CD14-positive monocyte (primary cell): ENCODE results near the gene EIF4G2. TPM values are rescaled to one million over a fixed set of nuclear protein-coding genes. Genes with fewer than 3 reads are reported as not detected.

Experiments
- DNase-seq, 3 donors: peaks; one replicate each; pipeline ENCODE4 v3.0.0-alpha.2; 2011 to 2022
- H2AFZ ChIP-seq: 2 replicates; pipeline ENCODE4 v1.6.0; 2012; ENCODE audit warnings: mild to moderate bottlenecking, low read depth, low read length, inconsistent platforms; ENCODE audit not compliant: insufficient read depth, poor library complexity, severe bottlenecking
- H3K27ac ChIP-seq, 2 donors: 1 replicate in 1 of 2; 2 replicates in 1 of 2; pipeline ENCODE4 v1.5.1; 2012 to 2013; ENCODE audit warnings: low read length in 2 of 2, control low read depth in 1 of 2, inconsistent platforms in 1 of 2, low read depth in 1 of 2, mild to moderate bottlenecking in 1 of 2
- H3K27me3 ChIP-seq, 2 donors: one replicate each; pipeline versions ENCODE4 v1.6.0 to v1.6.1; 2011 to 2013; ENCODE audit warnings: low read length in 2 of 2; ENCODE audit not compliant: control insufficient read depth in 2 of 2, insufficient read depth in 2 of 2
- H3K36me3 ChIP-seq, 2 donors: replicated peaks in 1 of 2; 1 replicate in 1 of 2; 2 replicates in 1 of 2; pipeline versions ENCODE4 v1.5.1 to v1.6.1; 2012 to 2013; ENCODE audit warnings: low read length in 2 of 2, control low read depth in 1 of 2, inconsistent platforms in 1 of 2, mild to moderate bottlenecking in 1 of 2; ENCODE audit not compliant: insufficient read depth in 2 of 2, control insufficient read depth in 1 of 2
- H3K4me1 ChIP-seq, 2 donors: 1 replicate in 1 of 2; 2 replicates in 1 of 2; pipeline versions ENCODE4 v1.5.1 to v1.6.1; 2012 to 2013; ENCODE audit warnings: low read length in 2 of 2, control low read depth in 1 of 2, inconsistent platforms in 1 of 2, mild to moderate bottlenecking in 1 of 2, moderate library complexity in 1 of 2; ENCODE audit not compliant: insufficient read depth in 2 of 2, control insufficient read depth in 1 of 2
- H3K4me2 ChIP-seq: replicated peaks from 2 replicates; pipeline ENCODE3; 2012; ENCODE audit warnings: low read length, moderate library complexity, mild to moderate bottlenecking; ENCODE audit not compliant: poor library complexity, severe bottlenecking; ENCODE audit errors: extremely low read depth
- H3K4me3 ChIP-seq, 3 experiments: fragments of 200-600 bp in 1 of 3; sonication (generic) in 1 of 3; replicated peaks in 1 of 3; 1 replicate in 2 of 3; 2 replicates in 1 of 3; pipeline ENCODE4 v1.5.1; 2011 to 2013; ENCODE audit warnings: low read length in 3 of 3, mild to moderate bottlenecking in 3 of 3, control low read depth in 2 of 3, low read depth in 2 of 3, inconsistent platforms in 1 of 3, moderate library complexity in 1 of 3
- H3K79me2 ChIP-seq: 2 replicates; pipeline ENCODE4 v1.6.0; 2012; ENCODE audit warnings: mild to moderate bottlenecking, control low read depth, inconsistent platforms, low read length, moderate library complexity; ENCODE audit not compliant: insufficient read depth
- H3K9ac ChIP-seq: 2 replicates; pipeline ENCODE4 v1.6.0; 2017; ENCODE audit warnings: low read length, mild to moderate bottlenecking; ENCODE audit not compliant: insufficient read depth, poor library complexity, severe bottlenecking
- H3K9me3 ChIP-seq, 2 donors: replicated peaks in 1 of 2; 1 replicate in 1 of 2; 2 replicates in 1 of 2; pipeline versions ENCODE4 v1.5.1 to v1.6.1; 2012 to 2013; ENCODE audit warnings: low read length in 2 of 2, control low read depth in 1 of 2; ENCODE audit not compliant: control insufficient read depth in 1 of 2, insufficient read depth in 1 of 2
- H4K20me1 ChIP-seq: 2 replicates; pipeline ENCODE4 v1.6.0; 2012; ENCODE audit warnings: mild to moderate bottlenecking, low read length, control low read depth, moderate library complexity; ENCODE audit not compliant: insufficient read depth
- H3K27ac Mint-ChIP-seq, 7 donors: one replicate each; pipeline ENCODE4 v1.8.0; 2020; ENCODE audit warnings: mild to moderate bottlenecking in 7 of 7, mixed read lengths in 7 of 7, moderate library complexity in 6 of 7, inconsistent platforms in 2 of 7
- H3K27me3 Mint-ChIP-seq, 3 donors: one replicate each; pipeline ENCODE4 v1.8.0; 2021 to 2022; ENCODE audit warnings: low read depth in 3 of 3, mild to moderate bottlenecking in 3 of 3, mixed read lengths in 3 of 3, moderate library complexity in 3 of 3, inconsistent platforms in 1 of 3
- H3K36me3 Mint-ChIP-seq, 2 donors: one replicate each; pipeline ENCODE4 v1.8.0; 2020; ENCODE audit warnings: mixed read lengths in 2 of 2, inconsistent platforms in 1 of 2, mild to moderate bottlenecking in 1 of 2
- H3K4me1 Mint-ChIP-seq: one replicate; pipeline ENCODE4 v1.8.0; 2020; ENCODE audit warnings: mild to moderate bottlenecking, mixed read lengths
- H3K4me3 Mint-ChIP-seq, 2 donors: one replicate each; pipeline ENCODE4 v1.8.0; 2020; ENCODE audit warnings: mild to moderate bottlenecking in 2 of 2, mixed read lengths in 2 of 2, moderate library complexity in 1 of 2
- H3K9me3 Mint-ChIP-seq, 7 donors: one replicate each; pipeline ENCODE4 v1.8.0; 2020 to 2022; ENCODE audit warnings: mixed read lengths in 7 of 7, mild to moderate bottlenecking in 6 of 7, moderate library complexity in 6 of 7, inconsistent platforms in 2 of 7
- WGBS: methylation state at CpG from one replicate; pipeline ENCODE4 v1.1.5; 2013; ENCODE audit warnings: missing lambda C conversion rate; ENCODE audit not compliant: insufficient coverage; 5-methylcytosine and 5-hydroxymethylcytosine counted together
- intact Hi-C, 2 donors: fragments of 100-400 bp; cut with micrococcal nuclease; formaldehyde crosslinking; loops; one replicate each; pipeline versions ENCODE4 v1.15.0 to v1.15.1; 2023
- polyA plus RNA-seq, 3 donors: library from polyadenylated mRNA; depleted of rRNA in 1 of 3; unstranded in 2 of 3; stranded (reverse) in 1 of 3; fragments of 300-500 nt in 2 of 3; fragments of >200 nt in 1 of 3; fragmentation: Illumina TruSeq in 2 of 3; gene quantifications; 1 replicate in 2 of 3; 2 replicates in 1 of 3; pipeline ENCODE4 v1.2.3, GENCODE V29; 2012 to 2021
- small RNA-seq: library from RNA; depleted of rRNA; stranded (forward); fragments of <200 nt; gene quantifications from one replicate; pipeline ENCODE3, GENCODE V24; 2012; ENCODE audit warnings: low read depth; ENCODE audit not compliant: insufficient read length
- TF ChIP-seq, protein P1 (sequence below): fragments of 200-600 bp; IDR thresholded peaks from one replicate; pipeline ENCODE4 v1.8.0; 2022; ENCODE audit warnings: antibody characterized with exemption, mild to moderate bottlenecking

Gene EIF4G2
- polyA plus RNA-seq, 3 donors, result 334 to 439 (median 386) TPM

DNA sequence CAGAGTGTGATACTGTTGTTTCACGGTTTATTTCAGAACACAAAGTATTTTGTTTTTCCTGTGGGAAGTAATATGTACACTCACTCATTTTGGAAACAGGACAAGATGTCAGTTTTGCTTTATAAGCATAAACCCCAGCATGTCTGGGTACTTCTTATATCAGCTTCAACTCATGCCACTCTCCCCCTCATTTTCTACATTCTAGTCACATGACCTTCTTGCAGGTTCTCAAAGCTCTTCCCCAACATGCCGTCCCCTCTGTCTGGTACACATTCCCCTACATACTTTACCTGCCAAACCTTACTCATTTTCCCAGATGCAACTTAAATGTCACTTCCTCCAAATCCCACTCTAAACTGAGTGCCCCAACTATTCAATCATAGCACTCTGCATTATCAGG is 59.2 kb downstream of the EIF4G2 start:
- Histone ChIP-seq H3K36me3 (peaks cover 12 to 15% of the 10 kb centered on the region in 2 donors), H3K4me2 (no peak overlapping the region), H3K27me3 (no peaks in the 10 kb centered on the region), H3K79me2 (peaks cover 21% of the 10 kb centered on the region), H3K9me3 (no peaks in the 10 kb centered on the region), H3K4me3 (no peak overlapping the region), H3K4me1 (peaks cover 18 to 21% of the 10 kb centered on the region in 2 donors), H4K20me1 (peaks cover 3% of the 10 kb centered on the region), H2AFZ (no peak overlapping the region), H3K9ac (no peak overlapping the region), H3K27ac (no peak overlapping the region)
- H3K36me3 Mint-ChIP-seq, result peaks cover 5 to 14% of the 10 kb centered on the region in 2 donors
- H3K9me3 Mint-ChIP-seq, result no peaks in the 10 kb centered on the region
- H3K27me3 Mint-ChIP-seq, result no peaks in the 10 kb centered on the region
- intact Hi-C loops, result no loop called here
- H3K4me1 Mint-ChIP-seq, result peaks cover 21% of the 10 kb centered on the region
- DNase-seq, result no peak
- WGBS, result 44% methylated on average over 1 of the region's 2 CpGs
- no peak overlapping the region for H3K4me3 Mint-ChIP-seq
- TF ChIP-seq, protein P1, sequence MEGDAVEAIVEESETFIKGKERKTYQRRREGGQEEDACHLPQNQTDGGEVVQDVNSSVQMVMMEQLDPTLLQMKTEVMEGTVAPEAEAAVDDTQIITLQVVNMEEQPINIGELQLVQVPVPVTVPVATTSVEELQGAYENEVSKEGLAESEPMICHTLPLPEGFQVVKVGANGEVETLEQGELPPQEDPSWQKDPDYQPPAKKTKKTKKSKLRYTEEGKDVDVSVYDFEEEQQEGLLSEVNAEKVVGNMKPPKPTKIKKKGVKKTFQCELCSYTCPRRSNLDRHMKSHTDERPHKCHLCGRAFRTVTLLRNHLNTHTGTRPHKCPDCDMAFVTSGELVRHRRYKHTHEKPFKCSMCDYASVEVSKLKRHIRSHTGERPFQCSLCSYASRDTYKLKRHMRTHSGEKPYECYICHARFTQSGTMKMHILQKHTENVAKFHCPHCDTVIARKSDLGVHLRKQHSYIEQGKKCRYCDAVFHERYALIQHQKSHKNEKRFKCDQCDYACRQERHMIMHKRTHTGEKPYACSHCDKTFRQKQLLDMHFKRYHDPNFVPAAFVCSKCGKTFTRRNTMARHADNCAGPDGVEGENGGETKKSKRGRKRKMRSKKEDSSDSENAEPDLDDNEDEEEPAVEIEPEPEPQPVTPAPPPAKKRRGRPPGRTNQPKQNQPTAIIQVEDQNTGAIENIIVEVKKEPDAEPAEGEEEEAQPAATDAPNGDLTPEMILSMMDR, result no peak
- H3K27ac Mint-ChIP-seq, result no peak overlapping the region

DNA sequence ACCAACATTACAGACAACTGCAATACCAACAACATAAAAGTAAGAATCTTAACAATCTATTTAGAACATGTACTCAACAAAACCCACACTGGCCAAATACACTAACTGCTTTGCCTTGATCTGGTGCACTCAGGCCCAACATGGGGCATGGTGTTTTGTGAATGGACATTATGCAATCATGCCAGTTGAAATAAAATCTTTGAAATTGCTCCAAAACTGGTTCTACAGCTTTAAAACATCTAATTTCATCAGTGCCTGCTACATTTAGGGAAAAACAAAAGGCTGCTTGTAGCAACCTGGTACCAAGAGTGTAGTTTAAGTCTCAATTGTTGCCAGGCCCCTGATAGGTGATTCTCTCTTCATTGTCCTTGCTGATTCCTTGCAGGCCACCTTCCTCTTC is 61.0 kb downstream of the EIF4G2 start:
- no peak for DNase-seq
- Histone ChIP-seq H2AFZ (no peak overlapping the region), H4K20me1 (peaks cover 3% of the 10 kb centered on the region), H3K79me2 (peaks cover 15% of the 10 kb centered on the region), H3K27me3 (no peaks in the 10 kb centered on the region), H3K27ac (no peak overlapping the region), H3K4me2 (no peak overlapping the region), H3K9me3 (no peaks in the 10 kb centered on the region), H3K4me1 (peaks cover 27 to 34% of the 10 kb centered on the region in 2 donors), H3K36me3 (peaks cover 0 to under 1% of the 10 kb centered on the region in 2 donors), H3K4me3 (no peak overlapping the region), H3K9ac (no peak overlapping the region)
- intact Hi-C loops, result no loop called here
- Mint-ChIP-seq H3K27me3 (peaks cover 0 to 1% (median 0%) of the 10 kb centered on the region in 3 donors), H3K9me3 (no peaks in the 10 kb centered on the region), H3K27ac (no peak overlapping the region), H3K4me3 (no peak overlapping the region), H3K36me3 (no peaks in the 10 kb centered on the region), H3K4me1 (peaks cover 36% of the 10 kb centered on the region)
- TF ChIP-seq, protein P1, result no peak

Small RNA genes within 50 kb of the gene (small RNA-seq; reads per million reads assigned to genes)
- not detected for gene SNORD97

Other genes with a start within 250 kb of the EIF4G2 start
- under 1 TPM in 2 of 3 donors, not detected in 1; 0.07 to 0.31 TPM for gene LYVE1, start 240.3 kb downstream of the EIF4G2 start, polyA plus RNA-seq
- gene IRAG1, start 115.2 kb downstream of the EIF4G2 start, polyA plus RNA-seq, result 1 to 10 TPM; 3.0 to 4.9 (median 3.3) TPM
- 10 to 100 TPM in 2 of 3 donors, 1 to 10 TPM in 1; 5.0 to 37.5 (median 18.3) TPM for gene CTR9, start 57.7 kb downstream of the EIF4G2 start, polyA plus RNA-seq
- gene ZBED5, start 49.1 kb upstream of the EIF4G2 start, polyA plus RNA-seq, result 10 to 100 TPM in 2 of 3 donors, 1 to 10 TPM in 1; 8.1 to 45.8 (median 10.3) TPM